ENCODE data around the gene MYO1E.

MYO1E gene

DNA sequence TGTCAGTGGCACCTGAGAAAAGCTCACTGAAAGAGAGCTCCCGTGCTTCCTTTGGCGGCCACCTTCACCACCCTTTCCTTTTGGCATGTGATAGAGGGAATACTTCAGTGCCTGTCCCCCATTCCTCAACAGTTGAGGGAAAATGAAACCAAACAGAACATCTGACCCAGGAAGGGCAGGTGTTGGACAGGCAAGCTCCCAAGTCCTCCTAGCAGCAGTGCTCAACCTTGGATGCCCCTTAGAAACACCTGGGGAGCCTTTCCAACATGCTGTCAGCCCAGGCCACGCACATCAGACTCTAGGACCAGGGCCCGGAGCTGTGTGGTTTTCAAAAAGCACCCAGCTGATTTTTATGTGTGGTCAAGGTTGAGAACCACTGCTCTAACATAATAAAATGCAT lies 143.7 kb downstream of the MYO1E start:
- H3K4me3 ChIP-seq (ENCODE audit: low read depth, low read length), result no peak overlapping the region
- peaks cover 21% of the 10 kb centered on the region for H3K36me3 ChIP-seq (ENCODE audit: control insufficient read depth, insufficient read depth, low read length)
- no peaks in the 10 kb centered on the region for H3K9me3 ChIP-seq (ENCODE audit: control insufficient read depth, insufficient read depth, low read depth, low read length)
- no peaks in the 10 kb centered on the region for H3K27me3 ChIP-seq (ENCODE audit: control insufficient read depth, insufficient read depth, low read length)
- H3K27ac ChIP-seq (ENCODE audit: low read depth, low read length), result no peak overlapping the region
- no peaks in the 10 kb centered on the region for H3K4me1 ChIP-seq (ENCODE audit: control insufficient read depth, insufficient read depth, low read length)
- no peak overlapping the region for H3K9ac ChIP-seq (ENCODE audit: low read length)

DNA sequence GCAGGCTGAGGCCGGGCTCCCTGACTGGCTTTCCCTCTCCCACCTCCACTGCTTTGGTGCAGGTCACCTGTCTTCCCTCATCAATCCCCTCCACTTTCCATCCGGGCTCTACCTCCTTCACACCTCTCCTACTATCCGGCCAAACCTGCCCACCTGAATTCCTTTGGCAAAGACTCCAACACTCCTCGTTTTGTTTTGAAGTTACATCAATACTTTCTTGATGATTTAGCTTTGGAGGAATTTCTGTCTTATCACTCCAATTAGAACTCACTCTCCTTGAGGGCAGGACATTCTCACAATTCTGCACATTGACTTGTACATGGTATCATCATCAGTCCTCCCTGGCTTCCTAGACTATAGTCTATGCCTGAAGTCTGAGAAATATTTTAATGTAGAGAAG lies 145.7 kb downstream of the MYO1E start:
- Histone ChIP-seq H3K9me3 (ENCODE audit: control insufficient read depth, insufficient read depth, low read depth, low read length) (no peaks in the 10 kb centered on the region), H3K36me3 (ENCODE audit: control insufficient read depth, insufficient read depth, low read length) (peaks cover 41% of the 10 kb centered on the region), H3K27ac (ENCODE audit: low read depth, low read length) (no peak overlapping the region), H3K9ac (ENCODE audit: low read length) (no peak overlapping the region), H3K27me3 (ENCODE audit: control insufficient read depth, insufficient read depth, low read length) (no peaks in the 10 kb centered on the region), H3K4me3 (ENCODE audit: low read depth, low read length) (no peak overlapping the region), H3K4me1 (ENCODE audit: control insufficient read depth, insufficient read depth, low read length) (no peaks in the 10 kb centered on the region)

GRCh38 chr15:59224474-59224873 lies 148.2 kb downstream of the MYO1E start:
- H3K36me3 ChIP-seq (ENCODE audit: control insufficient read depth, insufficient read depth, low read length), result peaks cover 53% of the 10 kb centered on the region
- no peaks in the 10 kb centered on the region for H3K27me3 ChIP-seq (ENCODE audit: control insufficient read depth, insufficient read depth, low read length)
- H3K9ac ChIP-seq (ENCODE audit: low read length), result no peak overlapping the region
- H3K4me1 ChIP-seq (ENCODE audit: control insufficient read depth, insufficient read depth, low read length), result no peaks in the 10 kb centered on the region
- H3K4me3 ChIP-seq (ENCODE audit: low read depth, low read length), result no peak overlapping the region
- H3K9me3 ChIP-seq (ENCODE audit: control insufficient read depth, insufficient read depth, low read depth, low read length), result no peaks in the 10 kb centered on the region
- no peak overlapping the region for H3K27ac ChIP-seq (ENCODE audit: low read depth, low read length)

DNA sequence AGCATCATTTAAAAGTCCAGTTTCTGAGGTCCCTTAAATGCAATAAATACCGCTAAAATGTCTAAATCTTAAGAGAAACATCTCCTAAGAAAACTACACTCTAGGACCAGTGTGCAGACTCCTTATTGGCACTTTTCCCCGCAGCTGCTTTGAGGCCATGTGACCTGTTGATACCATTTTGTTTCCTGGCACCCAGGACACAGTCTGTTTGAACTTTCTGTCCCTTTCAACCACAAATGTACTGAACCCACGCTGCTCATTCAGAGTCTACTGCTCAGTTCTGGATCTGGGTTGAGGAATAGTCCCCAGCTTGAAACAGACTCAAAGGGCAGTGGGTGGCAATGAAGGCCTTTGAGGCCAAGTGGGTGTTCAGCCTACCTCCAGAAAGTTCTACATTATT lies 148.9 kb downstream of the MYO1E start:
- Histone ChIP-seq H3K36me3 (ENCODE audit: control insufficient read depth, insufficient read depth, low read length) (peaks cover 56% of the 10 kb centered on the region), H3K4me3 (ENCODE audit: low read depth, low read length) (no peak overlapping the region), H3K27ac (ENCODE audit: low read depth, low read length) (no peak overlapping the region), H3K9ac (ENCODE audit: low read length) (no peak overlapping the region), H3K4me1 (ENCODE audit: control insufficient read depth, insufficient read depth, low read length) (no peaks in the 10 kb centered on the region), H3K9me3 (ENCODE audit: control insufficient read depth, insufficient read depth, low read depth, low read length) (no peaks in the 10 kb centered on the region), H3K27me3 (ENCODE audit: control insufficient read depth, insufficient read depth, low read length) (no peaks in the 10 kb centered on the region)

DNA sequence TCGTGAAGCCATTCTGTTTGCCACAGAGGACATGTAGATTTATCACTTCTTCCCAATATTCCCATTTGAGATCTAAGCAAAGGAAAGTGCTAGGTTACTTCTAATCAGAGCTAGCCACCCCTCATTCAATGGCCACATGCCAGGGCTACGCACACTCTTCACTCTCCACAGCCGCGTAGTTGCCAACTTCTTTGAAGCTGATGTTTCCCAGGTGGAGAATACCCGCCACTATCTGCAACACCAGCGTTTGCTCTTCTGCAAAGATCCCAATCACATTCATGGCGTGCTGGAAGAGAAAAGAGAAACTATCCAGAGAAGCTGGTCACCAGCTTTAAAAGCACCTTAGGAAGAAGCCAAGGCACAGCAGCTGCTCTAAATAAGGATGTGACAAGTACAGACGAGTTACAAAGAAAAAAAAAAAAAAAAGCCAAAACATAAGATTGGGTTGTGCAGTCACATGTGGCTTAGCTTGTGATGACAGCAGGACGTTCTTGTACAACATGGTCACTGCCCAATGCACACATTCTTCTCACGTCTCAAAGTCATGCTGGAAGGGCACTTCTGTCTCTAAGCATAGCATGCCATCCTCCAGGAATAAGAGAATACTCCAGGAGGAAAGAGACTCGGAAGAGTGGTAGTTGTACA lies 149.6 kb downstream of the MYO1E start:
- Histone ChIP-seq H3K36me3 (ENCODE audit: control insufficient read depth, insufficient read depth, low read length) (peaks cover 63% of the 10 kb centered on the region), H3K27me3 (ENCODE audit: control insufficient read depth, insufficient read depth, low read length) (no peaks in the 10 kb centered on the region), H3K27ac (ENCODE audit: low read depth, low read length) (no peak overlapping the region), H3K9me3 (ENCODE audit: control insufficient read depth, insufficient read depth, low read depth, low read length) (no peaks in the 10 kb centered on the region), H3K4me1 (ENCODE audit: control insufficient read depth, insufficient read depth, low read length) (no peaks in the 10 kb centered on the region), H3K9ac (ENCODE audit: low read length) (no peak overlapping the region), H3K4me3 (ENCODE audit: low read depth, low read length) (no peak overlapping the region)

DNA sequence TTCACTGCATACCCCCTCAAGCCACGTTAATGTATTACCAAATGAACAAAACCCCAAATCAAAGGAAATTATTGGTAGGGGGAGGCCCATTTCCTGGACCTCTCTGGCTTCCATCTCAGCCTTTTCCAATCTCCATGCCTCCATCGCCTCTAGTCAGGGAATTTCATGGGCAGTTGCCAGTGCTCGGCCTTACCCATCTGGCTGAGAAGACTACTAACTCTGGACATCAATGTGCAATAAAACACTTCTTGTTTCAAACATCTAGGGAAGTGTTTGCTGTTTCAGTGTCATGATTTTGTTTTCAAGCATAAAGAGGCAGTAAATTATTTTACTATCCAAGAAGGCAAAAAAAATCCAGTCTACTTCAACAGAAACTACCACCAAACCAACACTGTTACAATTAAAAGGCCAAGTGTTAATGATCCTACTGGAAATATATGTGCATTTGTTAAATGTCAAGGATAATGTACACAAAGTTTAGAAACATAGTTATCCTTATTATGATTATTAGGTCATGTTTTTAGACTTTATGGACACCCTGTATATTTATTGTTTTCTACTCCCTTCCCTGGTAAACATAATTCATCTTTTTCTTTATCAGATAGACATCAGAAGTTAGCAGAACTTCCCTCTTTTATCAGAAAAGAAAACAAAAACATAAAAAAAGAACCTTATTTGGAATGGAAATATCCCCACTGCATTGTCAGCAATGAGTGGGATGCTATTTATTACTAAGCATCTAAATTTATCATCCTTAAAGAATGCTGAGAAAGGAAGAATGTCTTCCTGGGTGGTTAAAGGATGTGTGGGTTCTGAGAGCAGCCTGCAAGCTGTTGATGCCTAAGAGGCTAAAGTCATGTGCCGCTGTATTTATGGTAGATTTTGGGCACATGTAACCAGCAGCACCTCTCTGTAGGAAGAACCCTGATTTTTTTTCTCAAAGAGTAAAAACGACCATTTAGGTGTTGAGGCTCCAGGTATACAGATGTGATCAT lies 150.9 kb downstream of the MYO1E start:
- Histone ChIP-seq H3K27me3 (ENCODE audit: control insufficient read depth, insufficient read depth, low read length) (no peaks in the 10 kb centered on the region), H3K27ac (ENCODE audit: low read depth, low read length) (no peak overlapping the region), H3K4me3 (ENCODE audit: low read depth, low read length) (no peak overlapping the region), H3K9me3 (ENCODE audit: control insufficient read depth, insufficient read depth, low read depth, low read length) (no peaks in the 10 kb centered on the region), H3K36me3 (ENCODE audit: control insufficient read depth, insufficient read depth, low read length) (peaks cover 70% of the 10 kb centered on the region), H3K4me1 (ENCODE audit: control insufficient read depth, insufficient read depth, low read length) (no peaks in the 10 kb centered on the region), H3K9ac (ENCODE audit: low read length) (no peak overlapping the region)

DNA sequence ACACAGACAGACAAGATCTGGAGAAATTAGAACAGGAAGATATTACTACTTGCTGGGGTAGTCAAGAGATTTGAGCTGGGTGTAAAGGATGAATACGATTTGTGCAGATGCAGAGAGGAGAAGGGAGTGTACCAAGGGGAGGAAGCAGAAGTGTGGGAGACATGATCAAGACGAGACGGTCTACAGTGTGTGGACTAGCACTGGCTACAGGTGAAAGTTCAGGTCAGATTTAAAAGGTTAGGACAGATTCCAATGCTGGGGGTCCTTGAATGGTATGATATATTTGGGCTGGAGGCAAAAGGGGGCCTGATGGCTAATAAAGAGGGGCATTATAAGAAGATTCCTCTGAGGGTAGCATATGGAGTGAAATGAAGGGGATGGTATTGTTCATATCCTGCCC lies 154.0 kb downstream of the MYO1E start:
- H3K9me3 ChIP-seq (ENCODE audit: control insufficient read depth, insufficient read depth, low read depth, low read length), result no peaks in the 10 kb centered on the region
- no peak overlapping the region for H3K9ac ChIP-seq (ENCODE audit: low read length)
- H3K4me1 ChIP-seq (ENCODE audit: control insufficient read depth, insufficient read depth, low read length), result no peaks in the 10 kb centered on the region
- H3K27ac ChIP-seq (ENCODE audit: low read depth, low read length), result no peak overlapping the region
- no peak overlapping the region for H3K4me3 ChIP-seq (ENCODE audit: low read depth, low read length)
- peaks cover 81% of the 10 kb centered on the region for H3K36me3 ChIP-seq (ENCODE audit: control insufficient read depth, insufficient read depth, low read length)
- no peaks in the 10 kb centered on the region for H3K27me3 ChIP-seq (ENCODE audit: control insufficient read depth, insufficient read depth, low read length)

DNA sequence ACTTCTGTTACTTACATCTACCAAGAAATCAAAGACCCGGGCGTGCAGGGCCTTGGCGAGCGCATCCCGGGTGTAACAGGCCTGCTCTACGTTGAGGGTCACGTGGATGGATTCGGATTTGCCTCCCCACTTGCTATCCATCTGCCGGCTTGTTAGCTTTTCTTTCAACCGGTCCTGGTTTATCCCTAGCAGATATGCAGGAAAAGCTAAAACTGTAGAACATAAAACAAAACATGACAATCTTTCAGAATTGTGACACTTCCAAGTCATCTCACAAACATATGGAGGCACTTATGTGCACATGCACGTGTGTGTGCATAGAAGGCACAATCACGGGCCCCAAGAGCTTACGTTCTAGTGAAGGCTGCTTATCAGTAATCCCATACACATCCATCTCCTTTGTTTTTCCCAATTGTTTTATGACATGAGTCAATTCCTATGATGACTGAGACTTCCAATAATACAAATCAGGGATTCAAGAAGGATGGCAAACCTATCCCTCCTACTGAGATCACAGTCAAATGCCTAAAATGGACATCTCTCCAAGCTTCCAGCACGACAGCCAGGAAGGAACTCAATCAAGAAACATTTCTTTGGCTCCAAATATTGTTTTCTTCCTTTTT lies 154.7 kb downstream of the MYO1E start:
- Histone ChIP-seq H3K9ac (ENCODE audit: low read length) (no peak overlapping the region), H3K27me3 (ENCODE audit: control insufficient read depth, insufficient read depth, low read length) (no peaks in the 10 kb centered on the region), H3K36me3 (ENCODE audit: control insufficient read depth, insufficient read depth, low read length) (peaks cover 76% of the 10 kb centered on the region), H3K4me3 (ENCODE audit: low read depth, low read length) (no peak overlapping the region), H3K4me1 (ENCODE audit: control insufficient read depth, insufficient read depth, low read length) (no peaks in the 10 kb centered on the region), H3K9me3 (ENCODE audit: control insufficient read depth, insufficient read depth, low read depth, low read length) (no peaks in the 10 kb centered on the region), H3K27ac (ENCODE audit: low read depth, low read length) (no peak overlapping the region)

DNA sequence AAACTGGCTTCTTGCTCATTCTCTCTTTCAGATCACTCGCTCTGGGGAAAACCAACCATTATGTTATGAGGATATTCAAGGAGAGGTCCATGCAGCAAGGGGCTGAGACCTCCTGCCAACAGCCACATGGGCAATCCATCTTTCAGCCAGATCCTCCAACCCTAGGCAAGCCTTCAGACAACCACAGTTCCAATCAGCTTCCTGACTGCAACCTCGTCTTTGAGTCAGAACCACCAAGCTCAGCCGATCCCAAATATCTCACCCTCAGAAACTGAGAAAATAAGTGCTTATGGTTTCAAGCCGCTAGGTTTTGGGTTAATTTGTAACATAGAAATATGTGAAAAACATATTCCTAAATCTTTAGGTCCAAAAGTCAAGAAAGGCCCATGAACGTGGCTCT lies 155.8 kb downstream of the MYO1E start:
- H3K27ac ChIP-seq (ENCODE audit: low read depth, low read length), result no peak overlapping the region
- H3K27me3 ChIP-seq (ENCODE audit: control insufficient read depth, insufficient read depth, low read length), result no peaks in the 10 kb centered on the region
- no peaks in the 10 kb centered on the region for H3K4me1 ChIP-seq (ENCODE audit: control insufficient read depth, insufficient read depth, low read length)
- H3K9me3 ChIP-seq (ENCODE audit: control insufficient read depth, insufficient read depth, low read depth, low read length), result no peaks in the 10 kb centered on the region
- peaks cover 73% of the 10 kb centered on the region for H3K36me3 ChIP-seq (ENCODE audit: control insufficient read depth, insufficient read depth, low read length)
- H3K4me3 ChIP-seq (ENCODE audit: low read depth, low read length), result no peak overlapping the region
- H3K9ac ChIP-seq (ENCODE audit: low read length), result no peak overlapping the region

GRCh38 chr15:59210186-59210585 lies 162.5 kb downstream of the MYO1E start:
- H3K27ac ChIP-seq (ENCODE audit: low read depth, low read length), result no peak overlapping the region
- no peak overlapping the region for H3K4me3 ChIP-seq (ENCODE audit: low read depth, low read length)
- H3K36me3 ChIP-seq (ENCODE audit: control insufficient read depth, insufficient read depth, low read length), result peaks cover 83% of the 10 kb centered on the region
- no peaks in the 10 kb centered on the region for H3K9me3 ChIP-seq (ENCODE audit: control insufficient read depth, insufficient read depth, low read depth, low read length)
- no peak overlapping the region for H3K9ac ChIP-seq (ENCODE audit: low read length)
- H3K27me3 ChIP-seq (ENCODE audit: control insufficient read depth, insufficient read depth, low read length), result no peaks in the 10 kb centered on the region
- H3K4me1 ChIP-seq (ENCODE audit: control insufficient read depth, insufficient read depth, low read length), result no peaks in the 10 kb centered on the region
